ENCODE results near the gene CTIF. TPM values are rescaled to one million over a fixed set of nuclear protein-coding genes. Genes with fewer than 3 reads are reported as not detected.

The CTIF gene
- total RNA-seq, 1 donor from 2014 or later, result 12.6 TPM

DNA sequence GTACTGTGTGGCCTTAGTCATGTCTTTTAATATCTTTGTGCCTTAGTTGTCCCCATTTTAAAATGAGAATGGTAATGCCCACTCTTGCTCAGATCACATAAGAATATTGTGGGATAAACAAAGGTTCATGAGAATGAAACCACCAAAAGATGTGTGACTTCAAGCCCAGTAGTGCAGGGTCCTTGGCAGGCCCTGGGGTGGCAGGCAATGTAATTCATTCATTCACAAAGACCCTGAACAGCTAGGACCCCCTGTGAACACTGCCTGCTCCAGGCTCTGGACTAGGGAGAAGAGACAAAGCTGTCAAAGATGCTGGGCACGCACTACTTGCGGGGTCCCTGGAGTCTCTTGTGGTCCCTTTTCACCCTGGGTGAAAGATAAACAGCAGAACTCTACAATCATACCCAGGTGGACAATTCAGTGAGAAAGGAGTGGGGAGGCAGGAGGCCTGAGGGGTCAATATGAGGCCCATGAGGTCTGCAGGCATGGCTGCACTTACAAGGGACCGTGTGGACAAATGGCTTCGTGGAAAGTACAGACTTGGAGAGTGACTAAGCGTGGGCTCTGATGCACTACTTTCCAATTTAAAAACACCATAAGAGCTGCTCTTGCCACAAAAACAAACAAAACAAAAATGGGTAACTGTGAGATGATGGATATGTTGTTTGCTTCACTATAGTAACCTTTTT lies 275.8 kb downstream of the CTIF start:
- no peak for DNase-seq (ENCODE audit: low read depth in 2 of 2)

DNA sequence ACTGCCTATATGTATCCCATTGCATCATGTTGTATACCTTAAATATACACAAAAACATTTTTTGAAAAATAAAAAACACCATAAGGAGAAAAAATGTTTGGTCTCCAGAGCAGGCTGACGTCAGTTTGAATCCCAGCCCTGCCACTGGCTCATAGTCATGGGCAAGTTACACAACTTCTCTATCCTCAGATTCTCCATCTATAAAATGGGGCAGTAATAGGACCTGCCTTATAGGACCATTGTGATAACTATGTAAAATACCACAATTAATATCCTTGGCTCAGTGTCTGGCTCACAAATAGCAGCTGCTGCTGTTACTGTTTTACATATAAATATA lies 276.3 kb downstream of the CTIF start:
- DNase-seq (ENCODE audit: low read depth in 2 of 2), result no peak

DNA sequence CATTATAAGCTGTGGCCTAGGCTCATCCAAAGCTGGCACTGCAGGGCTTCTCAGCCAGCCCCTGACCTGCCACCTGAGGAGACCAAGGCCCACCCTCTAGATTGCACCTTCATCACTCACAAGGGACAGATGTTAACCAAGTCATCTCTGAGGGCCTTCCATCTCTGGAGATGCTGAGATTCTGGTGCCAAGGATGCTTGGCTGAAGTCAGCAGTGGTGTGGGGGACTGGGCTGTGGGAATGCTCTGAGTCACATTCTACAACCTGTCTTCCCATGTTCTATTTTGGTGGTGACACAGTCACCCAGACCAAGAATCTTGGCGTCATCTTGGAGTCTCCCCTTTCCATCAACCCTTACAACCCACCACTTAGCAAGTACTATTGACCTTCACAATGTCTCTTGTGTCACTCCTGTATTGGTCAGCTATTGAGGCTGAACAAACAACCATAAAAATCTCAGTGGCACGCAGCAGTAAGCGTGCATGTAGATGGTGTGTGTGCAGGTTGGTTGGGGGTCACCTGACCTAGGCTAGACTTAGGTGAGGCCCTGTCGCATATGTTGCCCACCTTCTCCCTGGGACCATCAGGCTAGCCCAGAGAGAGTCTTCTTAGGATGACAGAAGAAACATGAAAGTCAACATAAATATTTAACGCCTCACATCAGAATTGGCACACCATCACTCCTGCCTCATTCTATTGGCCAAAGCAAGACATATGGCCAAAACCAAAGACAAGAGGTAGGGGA lies 276.9 kb downstream of the CTIF start:
- no peak for DNase-seq (ENCODE audit: low read depth in 2 of 2)

DNA sequence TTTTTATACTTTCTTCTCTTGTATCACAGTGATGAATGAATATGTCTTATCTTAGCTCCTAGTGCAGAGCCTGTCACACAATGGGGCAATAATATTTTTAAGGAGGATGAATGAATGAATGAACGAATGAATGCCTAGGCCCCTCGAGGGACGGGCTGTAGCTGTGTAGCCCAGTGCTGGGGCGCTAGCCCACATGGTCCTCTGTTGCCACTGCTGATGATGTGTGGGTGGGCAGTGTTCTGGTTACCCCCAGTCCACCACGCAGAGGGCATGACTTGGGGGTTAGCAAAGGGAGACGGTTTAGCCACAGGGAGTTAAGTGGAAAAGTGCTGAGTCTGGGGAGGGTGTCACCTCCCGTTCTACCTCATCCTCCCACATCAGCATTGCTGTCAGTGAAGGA lies 277.7 kb downstream of the CTIF start:
- DNase-seq (ENCODE audit: low read depth in 2 of 2), result no peak

DNA sequence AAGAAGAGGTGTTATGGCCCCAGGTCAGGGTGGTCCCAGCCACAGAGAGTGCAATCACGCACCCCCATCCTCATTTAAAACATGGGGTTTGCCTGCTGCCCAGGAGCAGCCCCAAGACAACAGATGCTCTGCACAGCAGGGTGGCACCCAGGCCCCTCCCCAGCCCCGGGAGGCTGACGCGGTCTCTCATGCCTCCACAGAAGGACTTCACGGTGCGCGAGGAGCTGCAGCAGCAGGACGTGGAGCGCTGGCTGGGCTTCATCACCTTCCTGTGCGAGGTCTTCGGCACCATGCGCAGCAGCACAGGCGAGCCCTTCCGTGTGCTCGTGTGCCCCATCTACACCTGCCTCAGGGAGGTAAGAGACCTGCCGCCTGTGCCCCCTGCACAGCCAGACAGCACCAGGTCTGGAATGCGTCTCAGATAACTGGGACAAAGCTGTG lies 278.2 kb downstream of the CTIF start:
- DNase-seq (ENCODE audit: low read depth in 2 of 2), result no peak

DNA sequence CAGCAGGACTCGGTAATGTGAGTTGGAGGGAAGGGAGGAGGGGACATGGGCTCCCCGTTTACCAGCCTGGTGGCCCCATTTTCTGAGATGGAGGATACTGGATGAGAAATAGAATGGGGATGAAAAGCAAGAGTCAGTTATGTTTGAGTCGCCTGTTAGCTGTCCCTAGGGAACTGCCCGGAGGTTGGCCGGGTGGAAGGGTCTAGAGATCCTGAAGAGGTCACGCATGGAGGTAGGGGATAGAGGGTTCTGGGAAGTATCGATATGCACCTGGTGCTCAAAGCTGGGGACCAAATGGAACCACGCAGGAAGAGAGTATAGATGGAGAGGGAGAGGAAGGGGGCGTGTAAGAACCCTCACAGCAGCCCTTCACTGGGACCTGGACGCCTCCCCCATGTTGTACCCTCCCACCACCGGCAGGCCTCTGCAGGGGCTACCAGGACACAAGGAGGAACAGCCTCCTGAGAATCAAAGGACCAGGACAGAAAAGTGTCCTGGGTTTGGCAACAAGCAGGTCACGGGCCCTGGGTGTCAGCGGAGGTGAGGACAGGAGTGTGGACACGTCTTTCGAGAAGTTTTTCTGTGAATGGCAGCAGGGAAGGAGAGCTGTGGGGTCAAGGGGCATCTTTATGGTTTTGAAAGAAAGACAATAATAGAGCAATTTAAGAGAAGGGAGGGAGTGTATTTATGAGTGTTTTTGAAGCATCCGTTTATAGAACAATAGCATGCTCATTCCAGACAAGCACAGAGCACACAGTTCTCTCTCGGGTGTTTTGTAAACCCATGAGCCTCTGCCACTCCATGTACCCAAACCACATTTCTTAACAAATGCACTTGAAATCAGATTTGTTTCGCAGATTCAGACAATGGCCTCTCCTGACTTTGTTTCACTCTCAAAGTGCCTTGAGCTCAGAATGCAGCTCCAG lies 279.8 kb downstream of the CTIF start:
- DNase-seq (ENCODE audit: low read depth in 2 of 2), result no peak

DNA sequence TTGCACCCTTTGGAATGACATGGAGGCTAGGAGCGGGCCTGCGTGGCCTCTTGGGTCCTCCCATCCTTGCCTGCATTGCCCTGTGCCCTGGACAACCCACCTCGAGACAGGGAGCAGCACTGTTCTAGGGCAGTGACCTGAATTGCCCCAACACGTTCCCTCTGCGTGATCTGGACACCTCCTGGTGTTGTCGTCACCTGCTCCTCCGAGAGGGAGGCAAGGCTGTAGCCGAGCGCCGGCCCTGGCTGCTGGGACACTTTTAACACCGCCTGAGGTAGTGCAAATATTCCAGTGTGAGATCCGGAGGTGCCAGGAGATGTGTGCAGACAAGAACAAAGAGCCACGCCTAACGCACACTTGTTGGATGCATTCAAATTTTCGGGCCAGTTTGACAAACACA lies 280.4 kb downstream of the CTIF start:
- no peak for DNase-seq (ENCODE audit: low read depth in 2 of 2)

DNA sequence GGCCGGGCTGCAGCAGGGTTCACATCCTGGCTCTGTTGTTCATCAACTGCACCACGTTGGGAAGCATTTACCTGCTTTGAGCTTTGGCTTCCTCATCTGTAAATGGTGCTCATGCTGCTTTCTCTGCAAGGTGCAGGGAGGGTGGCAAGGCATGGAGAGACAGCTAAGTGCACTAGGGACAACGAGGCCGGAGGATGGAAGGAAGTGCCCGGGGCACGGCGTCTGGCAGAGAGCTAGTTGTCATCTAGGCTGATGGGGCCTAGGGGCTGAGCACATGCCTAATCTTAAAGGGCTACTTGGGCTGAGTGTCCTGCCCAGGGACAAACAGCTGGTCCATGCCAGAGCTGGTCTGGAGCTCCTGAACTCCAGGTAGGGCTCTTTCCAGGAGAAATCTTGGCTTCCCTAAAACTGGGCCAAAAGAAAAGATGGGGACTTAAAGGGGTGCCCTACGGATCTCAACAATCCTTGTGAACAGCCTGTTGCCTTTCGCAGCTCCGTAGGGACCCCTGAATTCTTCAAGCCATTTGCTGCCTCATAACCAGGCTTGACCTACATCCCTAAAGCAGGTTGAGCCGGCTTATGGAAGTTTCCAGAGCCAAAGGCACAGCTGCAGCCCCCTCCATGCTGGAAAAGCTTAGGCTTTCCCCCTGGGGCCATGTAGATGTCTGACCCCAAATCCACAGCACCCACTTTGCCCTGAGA lies 281.1 kb downstream of the CTIF start:
- DNase-seq (ENCODE audit: low read depth in 2 of 2), result no peak

DNA sequence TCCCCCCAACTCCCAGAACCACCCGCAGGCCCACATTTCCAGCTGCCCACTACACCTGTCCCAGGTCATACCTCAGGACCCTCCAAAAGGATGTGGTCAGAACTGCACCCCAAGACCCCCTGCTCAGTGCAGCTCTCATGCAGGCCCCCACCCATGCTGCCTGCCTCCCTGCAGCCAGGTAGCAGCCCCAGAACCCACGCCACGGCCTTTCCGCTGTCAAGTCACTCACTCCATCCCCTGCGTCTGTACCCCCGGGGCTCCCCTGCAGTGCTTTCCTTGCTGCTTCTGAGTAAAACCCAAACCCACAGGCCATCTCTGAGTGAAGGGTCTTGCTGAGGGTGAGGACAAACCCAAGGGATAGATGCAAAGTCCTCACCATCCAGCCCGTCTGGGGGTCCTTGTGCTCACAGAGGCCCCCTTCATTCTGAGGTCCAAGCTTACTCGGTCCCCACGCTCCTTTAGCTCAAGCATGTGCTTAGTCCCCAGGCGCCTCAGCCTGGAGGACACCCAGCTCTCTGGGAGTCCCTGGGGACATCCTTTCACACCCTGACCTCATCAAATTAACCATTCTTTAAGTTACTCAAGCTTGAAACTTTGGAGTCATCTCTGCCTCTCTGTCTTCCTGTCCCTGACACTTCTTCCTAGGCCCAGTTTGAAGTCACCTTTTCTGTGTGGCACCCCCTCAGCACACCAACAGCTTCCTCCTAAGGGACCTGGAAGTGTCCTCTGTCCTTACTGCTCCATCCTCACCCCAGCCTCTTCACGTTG lies 281.8 kb downstream of the CTIF start:
- no peak for DNase-seq (ENCODE audit: low read depth in 2 of 2)

DNA sequence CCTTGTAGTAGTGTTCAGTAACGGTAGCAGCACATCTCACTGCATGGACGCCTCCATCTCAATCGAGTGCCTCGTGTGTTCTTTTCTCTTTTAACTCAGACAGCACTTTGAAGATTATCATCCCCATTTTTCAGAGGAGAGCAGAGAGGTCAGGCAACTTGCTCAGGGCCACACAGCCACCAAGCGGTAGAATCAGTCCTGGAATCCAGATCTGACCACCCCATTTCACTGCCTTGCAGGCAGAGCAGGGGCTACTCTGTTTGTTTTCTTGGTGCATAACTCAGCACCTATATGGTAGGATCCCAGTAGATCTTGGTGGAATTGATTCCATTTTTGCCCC lies 282.4 kb downstream of the CTIF start:
- DNase-seq (ENCODE audit: low read depth in 2 of 2), result no peak

DNA sequence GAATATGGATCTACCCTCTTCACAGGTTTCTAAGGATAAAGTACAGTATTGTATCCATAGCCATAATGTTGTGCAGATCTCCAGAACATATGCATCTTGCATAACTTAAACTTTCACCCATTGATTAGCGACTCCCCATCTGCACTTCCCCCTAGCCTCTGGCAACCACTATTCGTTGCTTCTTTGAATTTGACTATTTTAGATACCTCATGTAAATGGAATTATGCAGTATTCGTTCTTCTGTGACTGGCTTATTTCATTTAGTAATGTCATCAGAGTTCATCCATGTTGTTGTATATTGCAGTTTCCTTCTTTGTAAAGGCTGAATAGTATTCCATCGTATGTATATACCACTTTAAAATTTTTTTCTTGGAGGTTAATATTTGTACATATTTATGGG lies 283.0 kb downstream of the CTIF start:
- no peak for DNase-seq (ENCODE audit: low read depth in 2 of 2)

DNA sequence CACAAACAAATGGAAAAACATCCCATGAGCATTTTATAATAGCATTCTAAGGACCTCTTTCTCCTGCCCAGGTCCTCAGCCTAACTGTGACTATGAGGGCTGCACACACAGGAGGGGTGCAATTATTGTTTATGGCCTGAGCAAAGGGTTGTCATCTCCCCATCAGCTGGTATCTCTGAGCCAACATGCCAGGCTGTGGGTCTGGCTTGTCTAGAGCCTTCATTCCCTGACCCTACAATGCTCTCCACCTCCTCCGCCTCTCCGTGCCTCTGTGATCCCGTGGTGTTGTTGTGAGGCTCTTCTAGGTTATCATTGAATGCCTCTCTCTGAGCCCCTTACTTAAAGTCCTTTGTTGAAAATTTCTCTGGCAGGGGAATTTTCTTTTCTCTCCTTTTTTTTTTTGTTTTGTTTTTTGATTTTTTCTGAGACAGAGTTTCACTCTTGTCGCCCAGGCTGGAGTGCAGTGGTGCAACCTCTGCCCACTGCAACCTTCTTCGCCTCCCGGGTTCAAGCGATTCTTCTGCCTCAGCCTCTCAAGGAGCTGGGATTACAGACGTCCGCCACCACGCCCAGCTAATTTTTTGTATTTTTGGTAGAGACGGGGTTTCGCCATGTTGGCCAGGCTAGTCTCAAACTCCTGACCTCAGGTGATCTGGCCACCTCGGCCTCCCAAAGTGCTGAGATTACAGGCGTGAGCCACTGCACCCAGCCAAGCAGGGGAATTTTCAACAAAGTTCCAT lies 285.6 kb downstream of the CTIF start:
- DNase-seq (ENCODE audit: low read depth in 2 of 2), result no peak

DNA sequence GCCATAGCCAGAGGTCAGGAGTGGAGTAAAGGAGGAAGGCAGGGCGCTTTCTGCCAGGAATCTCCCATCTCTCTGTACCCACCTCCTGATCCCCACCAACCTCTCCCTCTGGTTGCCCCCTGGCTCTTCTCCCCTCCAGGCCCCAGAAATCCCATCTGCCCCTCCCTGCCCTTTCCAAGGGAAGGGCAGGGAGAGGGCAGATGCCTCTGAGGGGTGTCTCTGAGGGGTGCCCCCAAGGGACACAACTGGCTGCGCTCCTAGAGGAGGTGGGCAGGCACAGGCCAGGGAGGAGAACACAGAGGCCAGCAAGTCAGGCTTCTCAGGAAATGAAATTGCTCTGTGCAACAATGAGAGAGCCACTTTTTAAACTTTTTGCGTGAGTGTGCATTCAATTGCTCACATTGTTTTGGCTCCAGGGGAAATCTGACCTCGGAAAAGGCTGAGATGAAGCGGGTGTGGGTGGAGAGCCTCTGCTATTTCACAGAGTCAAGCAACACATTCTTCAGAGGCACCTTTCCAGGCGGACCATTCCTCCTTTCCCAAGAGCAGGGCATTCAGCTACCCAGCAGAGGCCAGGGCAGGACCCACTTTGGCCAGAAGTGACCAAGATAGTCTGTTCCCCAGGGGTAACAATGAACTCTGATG lies 286.4 kb downstream of the CTIF start:
- DNase-seq (ENCODE audit: low read depth in 2 of 2), result peak in 1 of 2 donors; percentile 65

DNA sequence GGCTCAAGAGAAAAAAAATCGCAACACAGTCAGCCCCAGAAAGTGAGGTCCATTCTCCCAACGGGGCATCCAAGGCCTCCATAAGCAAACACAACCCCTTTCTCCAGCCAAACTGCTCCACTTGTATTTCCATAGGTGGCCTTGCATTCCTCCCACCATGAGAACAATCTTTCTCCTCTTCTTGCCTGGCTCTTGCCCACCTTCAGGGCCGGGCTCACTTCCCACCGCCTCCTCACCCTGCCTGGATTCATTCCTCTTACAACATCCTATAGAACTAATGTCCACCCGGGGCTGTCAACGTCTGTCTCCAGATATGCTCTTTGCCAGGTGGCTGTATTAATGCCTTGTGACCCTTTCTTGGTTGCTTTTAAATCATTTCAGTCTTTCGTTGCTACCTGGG lies 287.4 kb downstream of the CTIF start:
- DNase-seq (ENCODE audit: low read depth in 2 of 2), result no peak

DNA sequence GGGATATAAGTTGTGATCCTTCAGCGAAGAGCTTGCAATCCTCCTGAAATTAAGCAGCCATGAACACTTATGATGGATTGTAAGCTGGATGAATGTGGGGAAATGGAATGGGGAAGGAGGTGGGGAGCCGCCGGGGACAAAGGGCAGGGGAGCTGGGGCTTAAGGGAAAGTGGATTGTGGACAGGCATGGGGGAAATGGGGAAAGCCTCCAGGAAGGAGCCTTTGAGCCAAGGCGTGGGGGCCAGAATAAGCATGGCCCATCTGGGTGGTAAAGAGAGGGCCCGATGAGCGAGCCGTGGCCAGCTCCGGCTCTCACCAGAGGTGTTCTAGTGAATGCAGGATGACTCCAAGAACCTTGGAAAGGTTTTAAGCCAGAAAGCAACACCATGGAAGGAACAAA lies 288.0 kb downstream of the CTIF start:
- no peak for DNase-seq (ENCODE audit: low read depth in 2 of 2)

DNA sequence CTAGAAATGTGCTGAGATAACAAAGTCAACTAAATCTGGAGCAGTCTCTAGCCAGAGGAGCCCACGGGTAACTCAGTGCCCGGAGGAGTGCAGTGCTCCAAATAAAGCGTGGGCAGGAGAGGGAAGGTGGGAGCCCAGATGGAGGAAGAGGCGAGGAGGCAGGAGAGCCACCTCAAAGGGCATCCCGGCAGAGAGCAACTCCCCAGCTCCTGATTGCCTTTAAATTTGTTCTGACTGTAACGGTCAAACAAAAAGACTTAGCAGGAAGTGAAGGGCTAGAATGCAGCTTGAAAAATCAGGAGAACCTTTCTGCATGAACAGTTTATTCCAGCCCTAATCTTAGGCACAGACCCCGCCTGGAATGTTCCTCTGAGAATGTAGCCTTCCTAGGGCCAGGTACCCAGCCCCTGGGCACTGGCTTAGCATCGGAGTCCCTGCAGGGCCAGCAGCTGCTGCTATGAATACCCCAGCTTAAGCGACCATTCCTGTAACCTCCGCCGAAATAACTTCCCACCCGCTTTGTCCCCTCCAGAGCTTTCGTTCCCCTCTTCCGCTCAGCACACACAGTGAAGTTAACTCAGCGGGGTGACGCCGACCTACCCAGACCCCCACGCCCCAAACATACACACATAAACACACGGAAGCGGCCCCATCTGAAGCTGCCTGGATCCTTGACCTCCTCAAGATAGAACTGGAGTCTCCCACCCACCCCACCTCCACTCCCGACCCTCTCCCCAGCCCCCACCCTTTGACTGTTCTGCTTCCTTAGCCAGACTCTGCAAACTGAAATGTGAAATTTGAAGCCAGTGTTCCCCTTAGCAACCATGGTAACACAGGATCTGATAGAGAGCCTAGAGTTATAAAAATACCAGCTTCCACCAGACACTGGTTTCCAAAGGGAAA lies 288.7 kb downstream of the CTIF start:
- peak in 1 of 2 donors; percentile 56 for DNase-seq (ENCODE audit: low read depth in 2 of 2)

DNA sequence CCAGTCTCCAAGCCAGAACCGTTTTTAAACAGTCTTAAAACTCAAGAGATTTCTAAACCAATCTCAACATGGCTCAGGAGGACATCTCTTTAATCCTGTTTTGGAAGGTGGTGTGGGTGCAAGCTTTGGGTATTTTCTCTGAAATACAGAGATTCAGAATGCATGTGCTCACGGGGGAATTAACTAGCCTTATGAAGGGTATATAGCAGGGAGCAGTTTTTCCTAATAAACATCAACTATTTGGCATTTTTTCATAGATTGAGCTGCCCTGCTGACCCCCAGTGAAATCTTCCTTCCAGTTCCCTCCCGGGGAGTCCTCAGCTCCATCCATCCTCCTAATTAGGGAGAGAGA lies 289.3 kb downstream of the CTIF start:
- no peak for DNase-seq (ENCODE audit: low read depth in 2 of 2)

DNA sequence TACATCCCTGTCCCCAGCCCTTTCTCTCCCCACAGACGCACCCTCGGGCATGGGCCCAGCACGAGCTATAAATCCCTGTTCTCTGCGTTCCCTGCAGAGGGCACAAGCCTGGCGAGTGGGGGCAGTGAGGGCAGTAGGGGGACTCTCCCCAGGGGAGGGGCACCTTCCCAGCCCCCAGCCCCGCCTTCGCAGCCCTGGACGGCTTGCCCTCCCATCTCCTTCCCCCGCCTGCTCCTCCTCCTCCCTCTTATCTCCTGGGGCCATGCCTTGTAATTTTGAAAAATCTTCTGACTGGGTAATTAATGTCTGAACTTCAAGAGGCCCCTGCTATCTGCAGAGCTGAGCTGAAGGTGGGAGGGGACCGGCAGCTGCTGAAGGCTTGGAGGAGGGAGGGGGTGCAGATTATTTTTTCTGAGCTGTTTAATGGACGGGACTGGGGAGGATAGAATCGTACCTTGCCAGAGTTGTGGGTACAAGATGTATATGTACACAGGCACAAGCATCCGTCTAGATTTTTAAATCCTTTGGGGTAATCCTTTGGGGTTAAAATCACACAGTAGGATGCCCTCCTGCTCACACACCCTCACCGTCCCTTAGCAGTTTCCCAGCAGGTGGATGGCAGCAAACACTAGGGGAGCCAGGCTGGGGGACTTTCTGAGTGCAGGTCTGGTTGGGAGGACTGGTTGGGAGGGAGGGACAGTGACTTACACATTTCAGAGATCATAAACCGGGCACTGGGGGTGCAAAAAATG lies 290.0 kb downstream of the CTIF start:
- no peak for DNase-seq (ENCODE audit: low read depth in 2 of 2)

Data from dermis microvascular lymphatic vessel endothelial cell (primary cell).